GM12878 (cell line): ENCODE measurements around the gene MGRN1. TPM values are rescaled to one million over a fixed set of nuclear protein-coding genes. Genes with fewer than 3 reads are reported as not detected.

Experiments
- ATAC-seq: fragments of 200-7000 bp; cut with Tn5 transposase; 3 replicates; pipeline ENCODE4 v1.9.1; 2020; ENCODE audit warnings: mild to moderate bottlenecking, moderate library complexity
- BruUV-seq: library from RNA; stranded (reverse); fragments of 400-500 nt; replicated peaks from 2 replicates; lab custom pipeline; 2021; lab: Mats Ljungman, UMichigan
- CTCF ChIA-PET: fragments of 300-600 bp; sonication (Branson Sonifier 250); formaldehyde crosslinking; extraction: SDS; loops from one replicate; lab custom pipeline; 2021; ENCODE audit warnings: inconsistent platforms; lab: Yijun Ruan, JAX
- POLR2A ChIA-PET: fragments of 350-600 bp; formaldehyde crosslinking; extraction: SDS; loops from one replicate; lab custom pipeline; 2021; ENCODE audit warnings: inconsistent platforms; lab: Charles Lee
- RAD21 ChIA-PET: fragments of 300-600 bp; sonication (Branson Sonifier 250); formaldehyde crosslinking; loops from one replicate; lab custom pipeline; 2023; ENCODE audit warnings: antibody characterized with exemption; ENCODE audit not compliant: unreplicated experiment; lab: Charles Lee
- SMC1A ChIA-PET: fragments of 300-600 bp; sonication (Branson Sonifier 250); formaldehyde crosslinking; loops from one replicate; lab custom pipeline; 2023; ENCODE audit not compliant: unreplicated experiment, uncharacterized antibody; lab: Charles Lee
- DNase-seq: peaks from one replicate; pipeline ENCODE4 v3.0.0-alpha.2; 2011; ENCODE audit warnings: low read depth, low spot score
- FAIRE-seq: peaks from 3 replicates; lab custom pipeline; 2011; peaks lifted over from hg19 to GRCh38; lab: Jason Lieb, UNC
- H2AFZ ChIP-seq: 2 replicates; pipeline ENCODE4 v1.6.0; 2011; ENCODE audit warnings: low read depth, low read length, control low read depth; ENCODE audit not compliant: control insufficient read depth
- H3K27ac ChIP-seq: 2 replicates; pipeline ENCODE4 v1.5.1; 2011; ENCODE audit warnings: control low read depth; ENCODE audit not compliant: control insufficient read depth, insufficient read depth
- H3K27me3 ChIP-seq, 2 experiments: replicated peaks in 1 of 2; 2 replicates each; pipeline versions ENCODE4 v1.6.0 to v1.6.1; 2011; ENCODE audit warnings: low read length in 1 of 2; ENCODE audit not compliant: control insufficient read depth in 2 of 2, insufficient read depth in 2 of 2
- H3K36me3 ChIP-seq, 2 experiments: 2 replicates each; pipeline ENCODE4 v1.5.1; 2011; ENCODE audit warnings: low read length in 1 of 2; ENCODE audit not compliant: control insufficient read depth in 2 of 2, insufficient read depth in 2 of 2
- H3K4me1 ChIP-seq: 2 replicates; pipeline ENCODE4 v1.6.1; 2011; ENCODE audit warnings: mild to moderate bottlenecking, low read length, moderate library complexity, mixed read lengths; ENCODE audit not compliant: control insufficient read depth, insufficient read depth
- H3K4me2 ChIP-seq: 2 replicates; pipeline ENCODE4 v1.6.0; 2011; ENCODE audit warnings: control low read depth; ENCODE audit not compliant: control insufficient read depth, insufficient read depth
- H3K4me3 ChIP-seq: fragments of 200-600 bp; sonication (generic); 2 replicates; pipeline ENCODE4 v1.5.1; 2016
- H3K79me2 ChIP-seq: 2 replicates; pipeline ENCODE4 v1.6.0; 2011; ENCODE audit warnings: low read length; ENCODE audit not compliant: control insufficient read depth, insufficient read depth
- H3K9ac ChIP-seq: 2 replicates; pipeline ENCODE4 v1.8.0; 2011; ENCODE audit warnings: low read length, control low read depth, mixed read lengths; ENCODE audit not compliant: control insufficient read depth, insufficient read depth
- H3K9me3 ChIP-seq: replicated peaks from 3 replicates; pipeline ENCODE4 v1.5.1; 2011; ENCODE audit warnings: mild to moderate bottlenecking, low read length; ENCODE audit not compliant: control insufficient read depth, insufficient read depth
- H4K20me1 ChIP-seq: 2 replicates; pipeline ENCODE4 v1.6.0; 2011; ENCODE audit not compliant: control insufficient read depth, insufficient read depth
- ETV6 ChIP-seq, 2 experiments: fragments of 450-650 bp in 1 of 2; IDR thresholded peaks in 1 of 2; conservative IDR thresholded peaks in 1 of 2; 2 replicates each; pipeline ENCODE4 v1.6.1; 2014; ENCODE audit warnings: antibody characterized with exemption in 1 of 2, borderline replicate concordance in 1 of 2, low read depth in 1 of 2, mild to moderate bottlenecking in 1 of 2, moderate library complexity in 1 of 2
- SUPT20H ChIP-seq: IDR thresholded peaks from 2 replicates; pipeline ENCODE4 v1.6.1; 2011; ENCODE audit warnings: low read depth, mild to moderate bottlenecking, low read length, moderate library complexity, borderline replicate concordance; ENCODE audit not compliant: control insufficient read depth
- ZBED1 ChIP-seq: IDR thresholded peaks from 2 replicates; pipeline ENCODE4 v1.6.1; 2016; ENCODE audit warnings: borderline replicate concordance
- ZNF622 ChIP-seq: fragments of 450-650 bp; IDR thresholded peaks from 2 replicates; pipeline ENCODE4 v1.6.1; 2017; ENCODE audit warnings: mild to moderate bottlenecking, inconsistent platforms
- WGBS: methylation state at CpG from one replicate; pipeline ENCODE4 v1.1.6; 2016; ENCODE audit warnings: low lambda C conversion rate; ENCODE audit not compliant: insufficient replicate concordance, insufficient coverage; ENCODE audit errors: missing lambda C conversion rate; 5-methylcytosine and 5-hydroxymethylcytosine counted together
- in situ Hi-C: fragments of 300-500 bp; cut with MboI; formaldehyde crosslinking; loops from 9 replicates; pipeline ENCODE4 v1.14.3; 2018; ENCODE audit warnings: mixed read lengths
- intact Hi-C: fragments of 100-400 bp; cut with micrococcal nuclease; formaldehyde crosslinking; loops from one replicate; pipeline ENCODE4 v1.14.2; 2022; ENCODE audit not compliant: unreplicated experiment
- polyA plus RNA-seq, 11 experiments: library from polyadenylated mRNA; depleted of rRNA in 4 of 11; unstranded in 6 of 11; stranded (reverse) in 5 of 11; fragments of >200 nt; fragmentation: Nextera tagmentation in 4 of 11; fragmentation: Illumina TruSeq in 1 of 11; extraction: Ambion mirVana in 4 of 11; extraction: Trizol in 1 of 11; gene quantifications; 1 replicate in 1 of 11; 2 replicates in 10 of 11; pipeline versions ENCODE4 v1.2.1 to v1.2.3, GENCODE V29; 2011 to 2016; ENCODE audit warnings: inconsistent platforms in 2 of 11, missing spikeins in 2 of 11, low read depth in 1 of 11
- total RNA-seq, 4 experiments: library from RNA; depleted of rRNA in 3 of 4; stranded (reverse); fragments of >200 nt in 3 of 4; fragmentation: Illumina TruSeq in 1 of 4; extraction: Trizol in 1 of 4; gene quantifications; 2 replicates each; pipeline versions ENCODE4 v1.2.1 to v1.2.3, GENCODE V29; 2013 to 2021
- TF ChIP-seq, protein P1 (sequence below): IDR thresholded peaks from 2 replicates; pipeline ENCODE4 v1.6.1; 2011; ENCODE audit warnings: mild to moderate bottlenecking, low read depth, low read length, moderate library complexity; ENCODE audit not compliant: insufficient replicate concordance
- TF ChIP-seq, protein P2 (sequence below): fragments of 450-650 bp; formaldehyde crosslinking; IDR thresholded peaks from 2 replicates; pipeline ENCODE4 v1.4.0; 2022; ENCODE audit warnings: mild to moderate bottlenecking, moderate library complexity
- TF ChIP-seq, protein P3 (sequence below): IDR thresholded peaks from 2 replicates; pipeline ENCODE4 v1.6.1; 2012; ENCODE audit warnings: low read depth, low read length, improper control_type of control experiment
- TF ChIP-seq, protein P4 (sequence below): IDR thresholded peaks from 2 replicates; pipeline ENCODE4 v1.6.1; 2012; ENCODE audit warnings: low read depth, low read length, improper control_type of control experiment

MGRN1 gene
- total and polyA plus RNA-seq, 10 of the 15 experiments (the other 5 are each of a cell fraction or from before 2014, with no cell fraction given) = 0.35 to 86.7 (median 14.6) TPM

DNA sequence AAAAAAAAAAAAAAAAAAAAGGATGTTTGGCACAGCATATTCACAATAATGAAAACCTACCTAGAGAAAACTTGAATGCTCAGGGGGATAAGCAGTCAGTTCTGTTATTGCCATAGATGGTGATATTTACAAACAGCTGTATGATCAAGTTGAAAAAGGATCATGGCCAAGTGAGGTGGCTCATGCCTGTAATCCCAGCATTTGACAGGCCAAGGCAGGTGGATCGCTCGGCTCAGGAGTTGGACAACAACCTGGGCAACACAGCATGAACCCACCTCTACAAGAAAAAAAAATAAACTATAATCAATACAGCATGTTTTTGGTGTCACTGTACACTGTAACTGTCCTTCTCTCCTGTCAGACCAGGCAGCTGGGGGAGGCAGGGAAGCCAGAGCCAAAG, 90.4 kb downstream of the MGRN1 start:
- no peak overlapping the region for H3K9ac ChIP-seq
- DNase-seq (no peak), ATAC-seq (no peak)
- H3K4me2 ChIP-seq = no peak overlapping the region
- CTCF ChIA-PET = no interaction called here
- no peaks in the 10 kb centered on the region for H3K9me3 ChIP-seq
- in situ Hi-C loops = no loop called here
- intact Hi-C loops = no loop called here
- WGBS = 97% methylated on average over 2 of the region's 2 CpGs
- TF ChIP-seq, protein P1, sequence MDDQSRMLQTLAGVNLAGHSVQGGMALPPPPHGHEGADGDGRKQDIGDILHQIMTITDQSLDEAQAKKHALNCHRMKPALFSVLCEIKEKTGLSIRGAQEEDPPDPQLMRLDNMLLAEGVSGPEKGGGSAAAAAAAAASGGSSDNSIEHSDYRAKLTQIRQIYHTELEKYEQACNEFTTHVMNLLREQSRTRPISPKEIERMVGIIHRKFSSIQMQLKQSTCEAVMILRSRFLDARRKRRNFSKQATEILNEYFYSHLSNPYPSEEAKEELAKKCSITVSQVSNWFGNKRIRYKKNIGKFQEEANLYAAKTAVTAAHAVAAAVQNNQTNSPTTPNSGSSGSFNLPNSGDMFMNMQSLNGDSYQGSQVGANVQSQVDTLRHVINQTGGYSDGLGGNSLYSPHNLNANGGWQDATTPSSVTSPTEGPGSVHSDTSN = no peak
- no peak for TF ChIP-seq ZBED1
- no peak for TF ChIP-seq ZNF622
- TF ChIP-seq, protein P2, sequence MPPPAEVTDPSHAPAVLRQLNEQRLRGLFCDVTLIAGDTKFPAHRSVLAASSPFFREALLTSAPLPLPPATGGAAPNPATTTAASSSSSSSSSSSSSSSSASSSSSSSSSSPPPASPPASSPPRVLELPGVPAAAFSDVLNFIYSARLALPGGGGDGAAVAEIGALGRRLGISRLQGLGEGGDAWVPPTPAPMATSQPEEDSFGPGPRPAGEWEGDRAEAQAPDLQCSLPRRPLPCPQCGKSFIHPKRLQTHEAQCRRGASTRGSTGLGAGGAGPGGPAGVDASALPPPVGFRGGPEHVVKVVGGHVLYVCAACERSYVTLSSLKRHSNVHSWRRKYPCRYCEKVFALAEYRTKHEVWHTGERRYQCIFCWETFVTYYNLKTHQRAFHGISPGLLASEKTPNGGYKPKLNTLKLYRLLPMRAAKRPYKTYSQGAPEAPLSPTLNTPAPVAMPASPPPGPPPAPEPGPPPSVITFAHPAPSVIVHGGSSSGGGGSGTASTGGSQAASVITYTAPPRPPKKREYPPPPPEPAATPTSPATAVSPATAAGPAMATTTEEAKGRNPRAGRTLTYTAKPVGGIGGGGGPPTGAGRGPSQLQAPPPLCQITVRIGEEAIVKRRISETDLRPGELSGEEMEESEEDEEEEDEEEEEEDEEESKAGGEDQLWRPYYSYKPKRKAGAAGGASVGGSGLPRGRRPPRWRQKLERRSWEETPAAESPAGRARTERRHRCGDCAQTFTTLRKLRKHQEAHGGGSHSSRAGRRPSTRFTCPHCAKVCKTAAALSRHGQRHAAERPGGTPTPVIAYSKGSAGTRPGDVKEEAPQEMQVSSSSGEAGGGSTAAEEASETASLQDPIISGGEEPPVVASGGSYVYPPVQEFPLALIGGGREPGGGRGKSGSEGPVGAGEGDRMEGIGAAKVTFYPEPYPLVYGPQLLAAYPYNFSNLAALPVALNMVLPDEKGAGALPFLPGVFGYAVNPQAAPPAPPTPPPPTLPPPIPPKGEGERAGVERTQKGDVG (CRISPR knock-in tag) = no peak
- TF ChIP-seq, protein P3, sequence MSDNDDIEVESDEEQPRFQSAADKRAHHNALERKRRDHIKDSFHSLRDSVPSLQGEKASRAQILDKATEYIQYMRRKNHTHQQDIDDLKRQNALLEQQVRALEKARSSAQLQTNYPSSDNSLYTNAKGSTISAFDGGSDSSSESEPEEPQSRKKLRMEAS = no peak
- no peak for TF ChIP-seq ETV6 (conservative IDR thresholded peaks at IDR 0.05 in 1 of 2, IDR thresholded peaks at IDR 0.05 in 1 of 2; ENCODE audit: borderline replicate concordance in 1 of 2, low read depth in 1 of 2)
- no peak for TF ChIP-seq SUPT20H
- TF ChIP-seq, protein P4, sequence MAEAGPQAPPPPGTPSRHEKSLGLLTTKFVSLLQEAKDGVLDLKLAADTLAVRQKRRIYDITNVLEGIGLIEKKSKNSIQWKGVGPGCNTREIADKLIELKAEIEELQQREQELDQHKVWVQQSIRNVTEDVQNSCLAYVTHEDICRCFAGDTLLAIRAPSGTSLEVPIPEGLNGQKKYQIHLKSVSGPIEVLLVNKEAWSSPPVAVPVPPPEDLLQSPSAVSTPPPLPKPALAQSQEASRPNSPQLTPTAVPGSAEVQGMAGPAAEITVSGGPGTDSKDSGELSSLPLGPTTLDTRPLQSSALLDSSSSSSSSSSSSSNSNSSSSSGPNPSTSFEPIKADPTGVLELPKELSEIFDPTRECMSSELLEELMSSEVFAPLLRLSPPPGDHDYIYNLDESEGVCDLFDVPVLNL = no peak
- TF ChIP-seq, all 136 proteins: peak for 0
- H3K27me3 ChIP-seq = no peaks in the 10 kb centered on the region
- ChIA-PET POLR2A (interaction anchor here (0.6 kb wide), 1 partner anchor 85 kb away, joined by 3 read pairs; no protein-coding TSS in a partner anchor), RAD21 (no interaction called here), SMC1A (no interaction called here)
- BruUV-seq = no TSS peak
- H3K79me2 ChIP-seq = no peaks in the 10 kb centered on the region
- H3K4me1 ChIP-seq = peaks cover 7% of the 10 kb centered on the region; the same call in 1 of the 2 replicates
- no peaks in the 10 kb centered on the region for H4K20me1 ChIP-seq
- H3K27ac ChIP-seq = no peak overlapping the region
- H3K4me3 ChIP-seq = no peak overlapping the region
- H3K36me3 ChIP-seq = peaks cover 0 to 4% of the 10 kb centered on the region in 2 experiments; a peak in 3 of 4 replicates
- FAIRE-seq = no peak
- no peak overlapping the region for H2AFZ ChIP-seq
